HG03095 (cell line): Measurements from ENCODE around the gene CALCOCO1.
"Not testable (repeated sequence)": the region's sequence is repeated elsewhere in the genome, so short reads cannot be mapped to it uniquely, and the experiment has no call there.

Experiments used
- ATAC-seq: cut with Tn5 transposase; IDR thresholded peaks from one replicate; pipeline ENCODE4 v1.9.1; 2021; ENCODE audit warnings: moderate library complexity; ENCODE audit not compliant: unreplicated experiment

Gene CALCOCO1

DNA sequence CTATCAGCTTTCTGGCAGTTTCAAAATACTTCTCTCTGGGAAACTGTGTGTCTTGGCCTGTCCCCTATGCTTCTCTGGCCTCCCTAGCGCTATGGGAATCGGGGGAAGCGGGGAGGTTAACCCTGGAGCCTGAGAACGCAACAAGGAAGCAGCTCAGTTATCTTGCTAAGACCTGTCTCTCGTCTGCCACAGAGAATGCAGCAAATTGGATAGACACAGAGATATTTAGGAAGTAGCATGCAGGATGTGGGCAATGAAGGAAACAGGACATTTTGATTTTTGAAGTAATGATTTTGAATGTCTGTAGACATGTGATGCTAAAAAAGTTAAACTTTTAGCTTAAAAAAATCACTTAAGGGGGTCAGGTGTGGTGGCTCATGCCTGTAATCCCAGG lies 6.6 kb upstream of the CALCOCO1 start:
- no peak for ATAC-seq

DNA sequence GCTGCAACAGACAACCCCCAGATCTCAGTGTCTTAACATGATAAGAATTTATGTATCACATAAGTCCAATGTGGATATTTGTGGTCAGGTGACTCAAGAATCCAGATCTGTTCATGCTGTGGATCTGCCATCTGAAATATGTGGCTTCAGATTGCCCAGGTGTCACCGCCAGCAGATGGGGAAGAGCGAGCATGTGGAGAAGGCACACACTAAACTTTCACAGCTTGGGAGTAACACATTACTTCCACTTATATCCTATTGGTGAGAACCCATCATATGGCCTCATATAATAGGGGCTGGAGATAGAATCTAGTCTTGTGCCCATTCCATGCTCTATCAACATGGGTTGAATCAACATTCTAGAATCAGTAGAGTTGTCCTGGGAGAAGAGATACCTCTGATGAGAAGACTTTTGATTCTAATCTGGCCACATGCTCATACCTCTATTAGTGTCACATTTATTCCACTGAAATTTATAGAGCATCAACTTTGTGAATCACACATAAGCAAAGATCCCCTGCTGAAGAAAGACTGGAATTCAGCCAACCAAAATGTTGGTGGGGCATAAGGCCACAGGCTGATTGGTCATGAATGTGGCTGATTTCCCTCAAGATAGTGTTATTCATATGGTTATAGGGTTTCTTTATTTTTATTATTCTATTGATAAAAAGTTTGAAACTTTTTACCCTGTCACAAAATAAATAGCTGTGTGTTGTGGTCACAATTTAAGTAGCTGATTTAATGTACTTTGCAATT lies 6.0 kb upstream of the CALCOCO1 start:
- no peak for ATAC-seq

DNA sequence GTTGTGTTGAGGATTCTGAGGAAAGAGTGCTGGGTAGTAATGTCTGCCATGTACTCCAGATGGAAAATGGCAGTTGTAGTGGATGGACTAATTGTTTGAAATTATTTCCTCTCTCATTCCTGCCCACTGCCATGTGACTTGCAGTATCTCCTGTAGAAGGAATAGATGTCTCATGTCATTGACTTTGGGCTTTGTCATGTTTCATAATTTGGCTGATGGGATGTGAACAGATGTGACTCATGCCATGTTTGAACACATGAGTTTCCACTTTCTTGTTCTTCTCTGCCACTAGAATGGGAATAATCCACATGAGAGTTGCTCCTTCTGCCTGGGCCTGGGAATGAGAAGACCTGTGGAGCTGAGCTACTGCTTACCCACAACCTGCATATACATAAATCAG lies 2.4 kb upstream of the CALCOCO1 start:
- no peak for ATAC-seq

DNA sequence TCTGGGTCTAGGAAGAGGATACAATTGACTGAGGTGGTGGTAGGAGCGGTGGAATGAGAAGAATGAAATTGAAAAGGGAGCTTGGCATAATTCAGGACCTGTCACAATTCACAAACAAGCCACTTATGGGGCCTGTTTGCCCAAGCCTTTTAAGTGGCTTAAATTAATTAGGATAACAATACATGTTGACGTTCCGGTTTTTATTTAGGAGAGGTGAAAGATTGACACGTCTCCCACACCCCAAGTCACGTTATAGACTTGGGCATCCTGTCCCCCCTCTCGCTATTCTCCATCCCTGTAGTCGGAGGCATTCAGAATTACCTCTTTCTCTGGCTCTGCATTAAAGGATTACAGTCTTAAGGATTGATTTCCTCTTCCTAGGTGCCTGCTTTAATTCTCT lies 954 bp upstream of the CALCOCO1 start:
- no peak for ATAC-seq

DNA sequence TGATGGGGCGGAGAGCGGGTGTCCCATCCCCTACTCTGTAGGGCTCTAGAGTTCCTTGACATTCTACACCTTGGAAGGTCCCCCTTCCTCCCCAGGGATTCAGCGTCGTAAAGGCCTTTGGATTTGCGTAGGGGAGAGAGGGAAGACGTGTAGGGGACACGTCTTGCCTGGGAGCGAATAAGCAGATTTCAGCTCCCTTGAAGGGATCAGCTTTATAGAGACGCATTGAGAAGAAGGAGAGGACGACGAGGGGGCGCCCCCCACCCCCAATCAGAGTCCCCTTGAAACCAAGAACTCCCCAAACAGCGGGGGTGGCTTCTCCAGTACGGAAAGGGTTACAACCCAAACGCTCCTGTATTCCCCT lies 324 bp downstream of the CALCOCO1 start:
- no peak for ATAC-seq

DNA sequence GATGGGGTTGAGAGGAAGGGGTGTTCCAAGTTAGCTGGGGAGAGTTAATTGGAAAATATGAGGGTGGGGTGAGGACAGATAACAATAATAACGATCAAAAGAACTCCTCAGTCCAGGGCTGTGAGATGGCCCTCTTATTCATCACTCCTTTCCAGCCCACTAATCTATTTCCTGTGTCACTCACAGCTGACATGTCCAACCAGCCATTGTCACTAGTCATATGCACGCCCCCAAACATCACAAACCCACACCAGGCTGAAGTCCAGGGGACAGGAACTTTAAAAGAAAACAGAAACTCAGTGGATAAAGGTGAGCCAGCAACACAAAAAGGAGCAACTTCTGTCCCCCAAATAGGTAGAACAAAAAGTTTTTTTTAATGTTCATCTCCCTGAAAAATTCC lies 911 bp downstream of the CALCOCO1 start:
- no peak for ATAC-seq

DNA sequence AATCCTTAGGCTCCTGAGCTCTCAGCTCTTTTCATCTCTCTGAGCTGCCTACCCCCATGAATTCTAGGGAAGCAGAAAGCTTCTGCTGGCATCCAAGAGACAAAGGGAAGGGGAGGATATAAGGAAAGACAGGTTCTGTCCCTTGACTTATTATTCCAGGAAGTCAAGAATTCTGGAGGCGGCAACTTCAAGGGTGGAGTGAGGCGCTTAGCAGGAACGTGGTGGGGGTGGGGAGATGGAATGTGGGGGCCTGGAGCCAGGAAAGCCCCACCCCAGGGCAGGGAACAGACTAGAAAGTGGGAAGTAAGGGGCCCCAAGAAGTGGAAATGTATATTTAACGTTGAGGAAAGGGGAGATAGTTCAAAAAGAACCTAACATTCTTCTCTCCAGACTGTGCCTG lies 1.4 kb downstream of the CALCOCO1 start:
- ATAC-seq = no peak

DNA sequence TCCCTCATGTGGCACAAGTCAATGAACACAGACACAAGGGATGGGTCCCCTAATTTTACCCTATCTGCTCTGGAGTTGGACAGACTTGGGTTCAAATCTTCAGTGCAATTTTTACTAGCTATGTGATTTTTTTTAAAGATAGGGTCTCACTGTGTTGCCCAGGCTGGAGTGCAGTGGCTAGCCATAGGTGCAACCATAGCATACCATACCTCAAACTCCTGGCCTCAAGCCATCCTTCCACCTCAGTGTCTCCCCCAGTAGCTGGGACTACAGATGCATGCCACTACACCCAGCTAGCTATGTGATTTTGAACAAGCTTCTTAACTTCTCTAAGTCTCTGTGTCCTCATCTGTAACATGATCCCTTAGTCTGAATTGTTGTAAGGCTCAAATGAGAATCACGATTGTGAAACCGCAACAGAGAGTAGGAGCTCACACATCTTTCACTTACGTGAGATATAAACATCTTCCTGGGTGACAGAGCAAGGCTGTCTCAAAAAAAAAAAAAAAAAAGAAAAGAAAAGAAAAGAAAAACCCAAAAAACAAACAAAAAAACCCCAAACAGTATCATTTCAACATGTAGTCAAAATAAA lies 4.7 kb downstream of the CALCOCO1 start:
- no peak for ATAC-seq

DNA sequence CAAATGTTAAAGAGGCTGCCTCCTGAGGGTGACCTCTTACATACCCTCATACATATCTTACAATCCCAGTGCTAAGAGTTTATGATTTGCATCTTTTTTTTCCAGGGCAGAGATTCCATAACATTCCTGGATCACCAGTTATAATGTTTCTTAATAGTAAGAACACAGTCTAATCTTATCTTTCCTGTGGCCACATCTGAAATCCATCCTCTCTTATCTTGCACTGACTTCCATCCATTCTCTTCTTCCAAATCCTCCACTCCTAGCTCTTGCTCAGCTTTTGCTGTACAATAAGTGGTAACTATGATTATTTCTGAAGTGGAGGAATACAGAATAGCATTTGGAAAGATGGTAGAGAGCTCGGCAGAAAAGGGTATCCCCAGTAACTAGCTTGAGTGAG lies 6.3 kb downstream of the CALCOCO1 start:
- no peak for ATAC-seq

DNA sequence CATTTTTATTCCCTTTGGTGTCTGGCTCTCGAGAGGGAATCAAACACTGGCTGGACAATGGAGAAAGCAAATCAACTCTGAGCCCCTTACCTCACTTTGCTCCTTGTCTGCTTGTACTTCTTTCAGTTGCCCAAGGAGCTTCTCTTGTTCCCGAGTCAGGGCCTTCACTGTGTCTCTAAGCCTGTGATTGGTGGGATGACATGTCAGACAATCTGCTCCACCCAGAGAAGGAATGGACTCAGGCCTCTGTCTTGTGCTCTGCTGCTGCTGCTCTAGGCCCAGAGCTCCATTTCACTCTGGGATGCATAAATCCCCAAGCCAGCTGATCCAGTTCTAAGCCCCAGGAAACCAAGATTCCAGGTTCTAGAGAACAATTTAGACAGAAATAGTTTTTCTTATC lies 7.6 kb downstream of the CALCOCO1 start:
- ATAC-seq = no peak

DNA sequence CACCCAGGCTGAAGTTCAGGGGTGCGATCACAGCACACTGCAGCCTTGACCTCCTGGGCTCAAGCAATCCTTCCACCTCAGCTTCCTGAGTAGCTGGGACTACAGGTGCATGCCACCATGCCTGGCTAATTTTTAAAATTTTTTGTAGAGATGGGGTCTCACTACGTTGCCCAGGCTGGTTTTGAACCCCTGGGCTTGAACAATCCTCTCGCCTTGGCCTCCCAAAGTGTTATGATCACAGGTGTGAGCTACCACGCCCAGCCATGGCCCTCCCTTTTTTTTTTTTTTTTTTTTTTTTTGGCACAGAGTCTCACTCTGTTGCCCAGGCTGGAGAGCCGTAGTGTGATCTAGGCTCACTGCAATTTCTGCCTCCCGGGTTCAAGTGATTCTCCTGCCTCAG lies 8.7 kb downstream of the CALCOCO1 start:
- ATAC-seq = not testable (repeated sequence)

DNA sequence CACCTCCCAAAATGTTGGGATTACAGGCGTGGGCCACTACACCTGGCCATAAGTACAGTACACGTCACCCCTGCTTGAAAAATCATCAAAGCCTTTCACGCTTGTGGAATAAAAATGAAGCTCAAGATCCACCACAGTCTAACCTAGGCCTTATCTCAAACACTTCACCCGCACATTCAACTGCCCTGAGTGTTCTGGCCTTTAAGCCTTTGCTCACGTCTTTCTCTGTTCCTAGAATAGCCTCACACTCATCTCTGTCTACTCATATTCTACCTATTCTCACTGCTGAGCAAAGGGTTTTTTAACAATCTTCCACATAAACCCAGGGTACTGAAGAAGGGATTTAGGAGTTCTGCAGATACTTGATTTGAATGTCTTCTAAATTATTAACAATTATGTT lies 9.9 kb downstream of the CALCOCO1 start:
- ATAC-seq = no peak

DNA sequence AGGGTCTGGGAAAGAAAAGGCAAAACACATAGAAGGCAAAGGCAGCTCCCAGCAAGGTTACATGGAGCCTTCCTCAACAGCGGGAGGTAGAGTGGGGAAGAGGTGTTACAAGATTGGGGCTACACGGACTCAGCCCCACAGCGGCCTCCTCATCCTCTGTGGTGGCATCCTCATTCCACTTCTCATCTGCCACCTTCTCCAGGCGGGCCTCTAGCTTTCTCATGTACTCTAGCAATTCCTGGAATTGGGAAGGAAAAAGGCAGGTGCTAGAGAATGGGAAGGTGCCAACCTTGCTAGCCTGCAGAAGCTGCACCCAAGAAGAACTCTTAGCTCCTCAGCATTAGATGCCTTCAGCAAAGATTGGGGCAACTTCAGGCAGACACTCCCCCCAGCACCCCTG lies 13.2 kb downstream of the CALCOCO1 start:
- no peak for ATAC-seq

DNA sequence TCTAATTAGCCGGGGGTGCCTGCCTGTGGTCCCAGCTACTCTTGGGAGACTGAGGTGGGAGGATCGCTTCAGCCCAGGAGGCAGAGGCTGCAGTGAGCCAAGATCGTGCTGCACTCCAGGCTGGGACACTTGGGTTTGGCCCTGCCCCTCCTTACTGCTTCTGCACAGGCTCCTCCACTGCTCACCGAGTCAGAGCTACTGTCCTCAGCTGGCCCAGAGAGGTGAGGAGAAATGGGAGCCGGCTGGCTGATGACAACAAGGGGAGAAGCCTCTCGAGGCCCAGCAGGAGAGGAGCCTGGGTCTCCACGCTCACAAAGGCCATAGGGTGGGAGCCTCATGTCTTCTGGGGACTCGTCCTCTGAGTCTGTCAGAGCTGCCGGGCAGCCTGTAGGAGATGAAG lies 13.7 kb downstream of the CALCOCO1 start:
- ATAC-seq = no peak

DNA sequence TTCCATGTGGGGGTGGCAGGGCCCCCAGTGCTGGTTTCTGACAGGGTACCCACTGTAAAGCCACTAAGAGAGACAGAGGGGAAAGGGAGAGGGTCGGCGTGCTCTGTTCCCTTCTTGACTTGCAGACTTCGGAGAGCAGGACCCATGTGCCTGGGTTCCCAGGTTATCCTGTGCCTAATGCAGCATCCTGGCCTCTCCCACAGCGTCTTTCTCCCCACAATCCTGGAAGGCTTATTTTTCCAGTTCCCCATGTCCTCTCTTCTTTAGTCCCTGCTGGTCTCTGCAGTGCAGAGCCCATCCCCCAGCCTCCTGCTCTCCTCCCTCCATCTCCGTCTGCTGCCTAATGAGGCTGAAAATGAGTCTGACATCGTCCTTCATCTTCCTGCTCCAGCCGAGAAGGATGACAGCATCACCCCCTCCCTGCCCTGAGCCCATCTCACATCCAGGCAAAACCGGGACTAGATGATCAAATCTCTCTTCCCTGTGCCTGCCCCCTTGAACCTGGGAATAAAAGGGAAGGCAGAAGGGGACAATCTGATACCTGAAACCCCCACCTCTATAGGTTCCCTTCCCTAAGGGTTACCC lies 15.1 kb downstream of the CALCOCO1 start:
- ATAC-seq = no peak

DNA sequence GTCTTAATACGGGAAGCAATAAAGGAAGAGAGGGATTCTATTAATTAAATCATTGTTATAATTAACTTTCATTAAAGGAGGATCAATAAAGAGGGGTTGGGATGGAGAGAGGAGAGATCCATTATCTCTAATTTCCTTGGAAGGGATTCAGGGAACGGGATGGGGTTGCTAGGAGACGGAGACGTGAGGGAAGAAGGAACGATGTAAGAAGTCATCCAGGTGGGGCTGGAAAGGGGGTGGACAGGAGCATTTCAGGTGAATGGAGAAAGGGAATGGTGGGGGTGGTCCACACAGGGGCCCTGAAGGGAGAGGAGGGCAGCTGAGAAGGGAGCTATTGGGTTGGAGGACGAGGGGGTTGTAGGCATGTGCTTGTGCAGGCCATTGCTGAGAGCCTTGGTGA lies 17.2 kb downstream of the CALCOCO1 start:
- no peak for ATAC-seq

DNA sequence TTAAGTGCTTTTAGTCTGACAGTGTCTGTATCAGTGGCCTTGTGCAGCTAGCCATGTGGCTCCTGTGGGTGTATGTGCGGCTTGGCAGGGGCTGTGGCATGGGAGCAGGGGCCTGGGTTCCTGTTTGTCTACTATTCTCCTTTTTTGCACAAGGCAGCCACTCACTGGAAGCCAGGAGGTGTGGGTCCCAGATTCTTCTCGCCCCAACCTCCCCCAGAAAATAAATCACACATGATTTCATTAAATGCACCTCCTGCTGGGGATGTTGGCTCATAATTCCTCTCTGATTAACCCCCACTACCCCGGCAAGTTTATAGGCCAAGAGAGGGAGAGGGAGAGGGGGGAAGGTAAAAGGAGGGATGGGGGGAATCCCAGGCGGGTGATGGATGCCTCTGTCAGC lies 17.6 kb downstream of the CALCOCO1 start:
- ATAC-seq = no peak

DNA sequence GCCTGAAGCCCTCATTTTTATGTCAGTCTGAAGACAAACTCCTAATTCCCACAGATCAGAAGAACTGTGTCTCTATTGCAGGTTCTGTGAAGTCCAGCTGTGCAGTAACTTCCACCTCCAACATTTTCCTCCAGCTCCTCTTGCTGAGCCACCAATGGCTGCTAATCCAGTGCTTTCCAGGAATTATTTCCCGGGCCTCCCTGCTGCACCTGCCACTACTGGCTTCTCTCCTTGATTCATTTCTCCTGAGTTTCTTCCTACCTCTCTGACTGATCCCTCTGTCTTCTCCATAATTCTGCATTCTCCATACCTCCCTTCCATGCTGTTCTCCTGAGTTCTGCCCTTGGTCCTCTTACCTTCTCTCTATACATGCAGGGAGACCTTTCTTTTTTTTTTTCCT lies 21.2 kb downstream of the CALCOCO1 start:
- ATAC-seq = no peak

DNA sequence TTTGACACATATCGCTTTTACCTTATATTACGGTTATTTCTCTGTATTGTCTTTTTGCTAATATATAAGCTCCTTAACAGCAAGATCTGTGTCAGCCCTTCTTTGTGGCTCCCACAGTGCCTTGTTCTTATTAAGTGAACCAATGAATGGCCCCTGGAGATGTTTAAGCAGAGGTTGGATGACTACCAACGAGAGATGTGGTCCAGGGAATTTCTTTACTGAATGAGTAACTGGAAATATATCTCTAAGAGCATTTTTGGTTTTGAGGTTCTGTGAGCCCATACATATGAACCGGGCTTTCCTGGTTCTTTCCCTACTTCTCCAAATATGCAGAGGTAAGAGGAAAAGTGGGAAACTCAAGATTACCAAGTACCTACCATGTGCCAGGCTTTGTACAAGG lies 23.5 kb downstream of the CALCOCO1 start:
- no peak for ATAC-seq

DNA sequence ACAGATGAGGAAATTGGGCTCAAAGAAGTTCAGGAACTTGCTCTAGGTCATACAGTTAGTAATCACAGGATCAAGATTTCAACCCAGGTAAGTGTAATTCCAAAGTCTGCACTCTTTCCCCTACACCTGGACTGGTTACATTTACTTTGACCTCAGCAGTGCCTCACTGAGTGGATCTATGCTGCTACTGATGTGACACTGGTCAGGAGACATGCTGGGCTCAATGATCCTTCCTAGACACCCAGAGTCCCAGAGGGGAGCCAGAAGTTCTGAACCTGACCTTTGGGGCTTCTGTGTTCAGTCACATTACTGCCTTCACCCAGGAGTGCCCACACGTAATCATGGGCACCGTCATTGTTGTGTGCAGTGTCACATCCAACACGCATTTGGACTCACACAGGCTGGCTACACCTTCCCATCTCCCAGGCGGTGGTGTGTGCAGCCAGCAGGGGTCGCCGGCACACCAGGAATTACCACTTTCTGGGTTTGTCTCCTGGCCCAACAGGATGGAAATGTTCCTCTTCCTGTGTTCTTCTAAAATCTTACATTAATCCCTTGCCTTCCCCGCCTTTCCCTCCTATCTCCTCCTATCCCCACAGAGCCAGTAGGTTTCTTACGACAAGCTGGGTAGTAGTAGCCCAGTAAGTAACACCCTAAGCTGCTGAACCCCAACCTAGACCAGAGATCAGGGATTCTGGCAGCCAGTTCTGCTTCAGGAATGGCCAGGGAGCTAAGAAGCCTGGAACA lies 25.6 kb downstream of the CALCOCO1 start:
- peak; percentile 66 for ATAC-seq

DNA sequence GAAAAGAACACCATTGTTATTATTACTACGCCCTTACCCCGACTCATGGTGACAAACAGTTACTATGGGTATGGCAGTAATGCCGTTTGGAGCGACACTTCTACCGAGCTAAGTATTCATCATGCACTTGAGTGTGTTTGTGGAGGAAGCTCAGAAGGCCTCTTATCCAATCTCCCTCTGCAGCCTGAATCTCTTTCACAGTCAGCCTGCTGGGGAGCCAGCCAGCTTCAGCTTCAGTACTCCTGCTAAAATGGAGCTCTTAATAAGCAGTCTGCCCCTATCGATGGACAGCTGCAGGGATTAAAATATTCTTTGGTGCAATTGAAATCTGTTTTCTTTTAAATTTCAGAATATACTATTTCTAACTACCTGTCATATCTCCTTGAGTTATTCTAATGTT lies 26.7 kb downstream of the CALCOCO1 start:
- ATAC-seq = no peak

DNA sequence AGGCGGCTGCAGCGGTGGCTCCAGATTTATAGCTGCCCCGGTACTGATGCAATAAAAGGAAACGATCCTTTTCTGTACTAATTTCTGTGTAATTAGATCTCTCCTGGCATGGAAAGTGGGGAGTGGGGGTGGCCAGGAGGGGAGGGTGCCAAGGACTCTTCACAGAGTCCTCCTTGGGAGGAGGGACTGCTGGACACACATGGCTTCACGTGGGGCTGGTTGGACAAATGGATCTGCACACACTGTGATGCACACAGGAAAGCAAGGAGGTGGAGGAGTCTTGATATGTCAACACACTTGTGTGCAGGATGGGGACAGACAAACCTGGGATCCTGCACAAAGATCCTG lies 27.6 kb downstream of the CALCOCO1 start:
- ATAC-seq = no peak
